Measurements from ENCODE around the gene USF1. TPM values are rescaled to one million over a fixed set of nuclear protein-coding genes. Genes with fewer than 3 reads are reported as not detected.

Gene USF1
- total RNA-seq, 1 donor from 2014 or later = 74.4 TPM

- H3K4me3 Mint-ChIP-seq = no peak overlapping the region
- no peaks in the 10 kb centered on the region for H3K79me2 ChIP-seq (ENCODE audit: low read depth)
- H3K27me3 ChIP-seq = no peaks in the 10 kb centered on the region
- TF ChIP-seq EZH2 (IDR thresholded peaks at IDR 0.05) (no peak), CTCF (IDR thresholded peaks at IDR 0.05) (no peak), EZH2phosphoT487 (IDR thresholded peaks at IDR 0.05) (no peak)
- H3K36me3 ChIP-seq = no peaks in the 10 kb centered on the region
- H3K9ac ChIP-seq = no peak overlapping the region
- H3F3A ChIP-seq (ENCODE audit: low read depth) = no peaks in the 10 kb centered on the region
- H3K4me1 Mint-ChIP-seq = peaks cover 11% of the 10 kb centered on the region
- H3K36me3 Mint-ChIP-seq = no peaks in the 10 kb centered on the region
- H3K27ac Mint-ChIP-seq = no peak overlapping the region
- H3K4me2 ChIP-seq = no peak overlapping the region
- no peak for DNase-seq (ENCODE audit: low spot score)
- H2AFZ ChIP-seq (replicated peaks) = no peak overlapping the region
- no peak overlapping the region for H3K4me3 ChIP-seq
- H4K20me1 ChIP-seq (ENCODE audit: low read depth) = no peaks in the 10 kb centered on the region
- H3K27ac ChIP-seq = no peak overlapping the region
- H3K9me3 ChIP-seq (ENCODE audit: low read depth) = no peaks in the 10 kb centered on the region
- peaks cover 11% of the 10 kb centered on the region for H3K4me1 ChIP-seq
- no peaks in the 10 kb centered on the region for H3K9me3 Mint-ChIP-seq
- H3K27me3 Mint-ChIP-seq (ENCODE audit: insufficient read depth, low read depth) = peaks cover 2% of the 10 kb centered on the region
Observed at GRCh38 chr1:161089938-161090337, 44.2 kb upstream of the USF1 start.

GRCh38 chr1:161089251-161089924 lies 43.6 kb upstream of the USF1 start, which contains the start of gene NECTIN4:
Gene NECTIN4 (minus strand): TSS chr1:161089558. CDS start chr1:161089296, 262 bp downstream.
- H3K27ac ChIP-seq = no peak within 1 kb of the TSS
- Mint-ChIP-seq H3K9me3 (no peaks in the 10 kb centered on the region), H3K4me1 (peaks cover 13% of the 10 kb centered on the region), H3K27me3 (ENCODE audit: insufficient read depth, low read depth) (peaks cover 2% of the 10 kb centered on the region), H3K4me3 (no peak within 1 kb of the TSS), H3K27ac (peak within 1 kb of the TSS; percentile 3), H3K36me3 (no peaks in the 10 kb centered on the region)
- no peaks in the 10 kb centered on the region for H3K79me2 ChIP-seq (ENCODE audit: low read depth)
- DNase-seq (ENCODE audit: low spot score) = no peak
- no peaks in the 10 kb centered on the region for H3K36me3 ChIP-seq
- H3K4me3 ChIP-seq = no peak within 1 kb of the TSS
- peaks cover 11% of the 10 kb centered on the region for H3K4me1 ChIP-seq
- TF ChIP-seq EZH2phosphoT487 (IDR thresholded peaks at IDR 0.05) (no peak), EZH2 (IDR thresholded peaks at IDR 0.05) (no peak), CTCF (IDR thresholded peaks at IDR 0.05) (no peak)
- no peaks in the 10 kb centered on the region for H3K9me3 ChIP-seq (ENCODE audit: low read depth)
- no peak within 1 kb of the TSS for H3K4me2 ChIP-seq
- no peaks in the 10 kb centered on the region for H3F3A ChIP-seq (ENCODE audit: low read depth)
- H3K9ac ChIP-seq = no peak within 1 kb of the TSS
- H3K27me3 ChIP-seq = no peaks in the 10 kb centered on the region
- no peak within 1 kb of the TSS for H2AFZ ChIP-seq (replicated peaks)
- no peaks in the 10 kb centered on the region for H4K20me1 ChIP-seq (ENCODE audit: low read depth)

- H3K4me2 ChIP-seq = no peak overlapping the region
- no peak overlapping the region for H3K27ac ChIP-seq
- H3K9ac ChIP-seq = no peak overlapping the region
- no peaks in the 10 kb centered on the region for H4K20me1 ChIP-seq (ENCODE audit: low read depth)
- TF ChIP-seq EZH2 (IDR thresholded peaks at IDR 0.05) (no peak), CTCF (IDR thresholded peaks at IDR 0.05) (no peak), EZH2phosphoT487 (IDR thresholded peaks at IDR 0.05) (no peak)
- no peak overlapping the region for H3K4me3 ChIP-seq
- Mint-ChIP-seq H3K4me1 (peaks cover 19% of the 10 kb centered on the region), H3K27ac (peak overlapping the region; percentile 3), H3K9me3 (no peaks in the 10 kb centered on the region), H3K27me3 (ENCODE audit: insufficient read depth, low read depth) (peaks cover 6% of the 10 kb centered on the region), H3K4me3 (no peak overlapping the region), H3K36me3 (no peaks in the 10 kb centered on the region)
- no peaks in the 10 kb centered on the region for H3K36me3 ChIP-seq
- no peak for DNase-seq (ENCODE audit: low spot score)
- no peak overlapping the region for H2AFZ ChIP-seq (replicated peaks)
- H3F3A ChIP-seq (ENCODE audit: low read depth) = no peaks in the 10 kb centered on the region
- H3K9me3 ChIP-seq (ENCODE audit: low read depth) = no peaks in the 10 kb centered on the region
- H3K4me1 ChIP-seq = peaks cover 11% of the 10 kb centered on the region
- H3K27me3 ChIP-seq = no peaks in the 10 kb centered on the region
- H3K79me2 ChIP-seq (ENCODE audit: low read depth) = no peaks in the 10 kb centered on the region
Observed at GRCh38 chr1:161088587-161089110, 42.9 kb upstream of the USF1 start.

Measured in neural progenitor cell (in vitro differentiated cells).